HFF-Myc (cell line): ENCODE data around the gene NOC3L.

Source experiments
- DNase-seq: peaks from one replicate; pipeline ENCODE4 v3.0.0-alpha.2; 2011; ENCODE audit warnings: low read depth; ENCODE audit errors: extremely low read depth
- H3K4me3 ChIP-seq: replicated peaks from 2 replicates; pipeline ENCODE4 v1.5.1; 2011; ENCODE audit warnings: low read depth, mild to moderate bottlenecking, control low read depth, low read length
- TF ChIP-seq, protein P1 (sequence below): IDR thresholded peaks from 2 replicates; pipeline ENCODE4 v1.5.1; 2012; ENCODE audit warnings: mild to moderate bottlenecking, low read depth, low read length, control low read depth; ENCODE audit errors: missing control alignments

Gene NOC3L

DNA sequence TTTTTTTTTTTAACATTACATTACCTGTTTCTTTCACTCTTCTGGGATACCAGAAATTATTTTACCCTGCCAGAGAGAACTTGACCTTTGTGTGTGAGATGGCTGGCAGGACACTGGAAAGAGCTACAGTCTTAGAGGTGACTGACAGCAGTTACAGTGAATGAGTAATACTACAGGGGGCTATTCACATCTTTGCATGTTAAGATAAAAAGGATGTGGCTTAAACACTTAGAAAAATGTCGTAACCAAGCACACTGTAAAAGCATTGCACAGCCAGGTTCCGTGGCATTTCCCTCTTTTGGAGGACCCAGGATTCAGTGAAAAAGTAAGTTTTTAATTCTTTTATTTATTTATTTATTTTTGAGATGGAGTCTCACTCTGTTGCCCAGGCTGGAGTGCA lies 20.8 kb upstream of the NOC3L start:
- no peak for DNase-seq
- no peak overlapping the region for H3K4me3 ChIP-seq
- TF ChIP-seq, protein P1, sequence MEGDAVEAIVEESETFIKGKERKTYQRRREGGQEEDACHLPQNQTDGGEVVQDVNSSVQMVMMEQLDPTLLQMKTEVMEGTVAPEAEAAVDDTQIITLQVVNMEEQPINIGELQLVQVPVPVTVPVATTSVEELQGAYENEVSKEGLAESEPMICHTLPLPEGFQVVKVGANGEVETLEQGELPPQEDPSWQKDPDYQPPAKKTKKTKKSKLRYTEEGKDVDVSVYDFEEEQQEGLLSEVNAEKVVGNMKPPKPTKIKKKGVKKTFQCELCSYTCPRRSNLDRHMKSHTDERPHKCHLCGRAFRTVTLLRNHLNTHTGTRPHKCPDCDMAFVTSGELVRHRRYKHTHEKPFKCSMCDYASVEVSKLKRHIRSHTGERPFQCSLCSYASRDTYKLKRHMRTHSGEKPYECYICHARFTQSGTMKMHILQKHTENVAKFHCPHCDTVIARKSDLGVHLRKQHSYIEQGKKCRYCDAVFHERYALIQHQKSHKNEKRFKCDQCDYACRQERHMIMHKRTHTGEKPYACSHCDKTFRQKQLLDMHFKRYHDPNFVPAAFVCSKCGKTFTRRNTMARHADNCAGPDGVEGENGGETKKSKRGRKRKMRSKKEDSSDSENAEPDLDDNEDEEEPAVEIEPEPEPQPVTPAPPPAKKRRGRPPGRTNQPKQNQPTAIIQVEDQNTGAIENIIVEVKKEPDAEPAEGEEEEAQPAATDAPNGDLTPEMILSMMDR = no peak

DNA sequence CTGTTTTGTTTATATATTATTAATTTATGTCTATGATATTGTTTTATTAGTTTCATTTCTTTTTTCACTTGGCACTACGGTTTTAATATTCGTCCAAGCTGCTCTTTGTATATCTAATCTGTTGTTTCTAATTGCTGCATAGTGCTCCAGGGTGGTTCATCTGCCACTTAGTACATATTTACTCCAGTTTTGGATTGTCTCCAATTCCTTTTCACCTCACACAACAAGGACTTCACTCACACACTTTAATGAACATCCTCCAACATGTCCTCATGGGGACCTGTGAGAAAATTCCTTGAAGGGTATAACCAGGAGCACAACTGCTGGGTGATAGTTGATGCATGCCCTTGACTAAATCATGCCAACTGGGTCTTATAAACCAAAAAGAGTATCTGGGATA lies 14.1 kb upstream of the NOC3L start:
- H3K4me3 ChIP-seq = no peak overlapping the region
- TF ChIP-seq, protein P1 = no peak
- DNase-seq = no peak

DNA sequence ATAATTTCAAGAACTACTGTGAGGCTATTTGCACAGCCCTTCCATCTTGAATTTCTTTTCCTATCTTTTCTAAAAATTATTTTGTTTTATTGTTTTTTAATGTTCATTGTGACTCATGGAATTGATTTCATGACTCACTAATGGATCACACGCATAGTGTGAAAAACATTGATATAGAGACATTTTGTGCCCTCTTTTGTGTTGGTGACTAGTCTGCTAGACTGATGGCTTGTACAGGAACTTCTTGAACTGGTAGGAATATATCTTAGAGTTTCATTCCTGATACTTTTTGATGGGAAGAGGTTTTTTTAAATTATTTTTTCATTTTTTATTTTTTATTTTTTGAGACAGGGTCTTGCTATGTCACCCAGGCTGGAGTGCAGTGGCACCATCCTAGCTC lies 12.6 kb upstream of the NOC3L start:
- TF ChIP-seq, protein P1 = no peak
- H3K4me3 ChIP-seq = no peak overlapping the region
- DNase-seq = no peak

DNA sequence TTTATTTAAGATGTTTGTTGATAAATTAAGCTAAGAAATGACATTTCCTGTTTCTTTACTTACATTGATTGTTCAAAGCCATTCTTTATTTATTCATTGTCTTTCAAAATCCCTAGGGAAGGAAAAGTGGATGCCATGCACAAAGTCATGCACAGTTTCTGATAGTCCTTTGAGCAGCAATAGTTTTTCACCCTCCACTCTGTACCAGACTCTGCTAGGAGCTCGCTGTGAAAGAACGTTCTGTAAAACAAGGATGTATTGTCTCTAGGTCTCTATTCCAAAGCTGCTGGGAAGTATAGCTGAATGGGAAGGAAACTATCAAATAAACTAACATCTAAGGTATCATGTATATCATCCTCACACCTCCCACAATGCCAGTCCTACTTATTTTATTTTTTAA lies 7.8 kb upstream of the NOC3L start:
- no peak overlapping the region for H3K4me3 ChIP-seq
- DNase-seq = no peak
- TF ChIP-seq, protein P1 = no peak

DNA sequence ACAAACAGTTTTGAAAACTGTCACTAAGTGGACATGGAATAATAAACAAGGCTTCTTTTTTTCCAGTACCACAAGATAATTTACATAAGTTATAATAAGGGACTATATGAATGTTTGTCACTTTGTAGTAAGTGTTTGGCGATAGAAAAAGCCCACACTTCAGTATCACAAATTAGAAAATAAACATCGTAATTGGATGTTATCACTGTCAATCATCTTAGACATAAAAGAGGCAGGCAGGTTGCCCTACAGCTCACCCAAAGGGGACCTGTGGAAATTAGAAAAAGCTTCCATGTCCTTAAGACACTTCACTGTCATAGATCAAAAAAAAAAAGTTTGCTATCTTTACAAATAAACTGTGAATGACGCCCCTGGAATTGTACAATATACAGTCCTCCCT lies 3.6 kb upstream of the NOC3L start:
- H3K4me3 ChIP-seq = no peak overlapping the region
- DNase-seq = no peak
- TF ChIP-seq, protein P1 = no peak

DNA sequence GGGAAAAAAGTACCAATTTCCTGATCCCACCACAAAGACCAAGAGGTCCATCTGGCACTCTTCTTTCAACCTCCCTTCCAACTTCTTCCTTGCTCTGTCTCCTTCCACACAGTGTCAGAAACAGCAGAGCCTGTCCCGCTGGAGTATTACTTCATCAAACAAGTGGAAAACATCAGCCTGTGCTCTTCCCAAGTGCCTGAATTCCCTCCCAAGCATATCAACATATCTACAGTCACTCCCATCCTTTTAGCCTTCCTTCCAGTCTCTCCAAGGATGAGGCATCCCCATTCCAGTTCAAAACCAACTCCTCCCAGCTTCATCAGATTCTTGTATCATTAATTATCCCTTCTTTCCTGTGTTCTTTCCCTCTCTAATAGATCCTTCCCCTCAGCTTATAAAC lies 1.7 kb upstream of the NOC3L start:
- TF ChIP-seq, protein P1 = no peak
- no peak for DNase-seq
- H3K4me3 ChIP-seq = no peak overlapping the region

DNA sequence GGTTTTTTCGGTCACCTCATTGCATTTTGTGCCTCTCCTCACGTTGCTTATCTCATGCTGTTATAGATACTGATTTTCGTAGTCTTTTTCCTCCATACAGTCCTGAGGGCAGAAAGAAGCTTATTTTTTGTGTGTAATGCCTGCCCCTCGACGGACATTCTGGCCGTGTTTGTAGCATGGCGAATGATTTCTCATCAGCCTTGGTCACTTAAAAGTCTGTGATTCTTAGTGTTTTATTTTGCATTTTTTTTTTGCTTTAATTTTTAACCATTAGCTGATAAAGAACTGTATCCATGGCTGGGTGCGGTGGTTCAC lies 469 bp upstream of the NOC3L start:
- TF ChIP-seq, protein P1 = no peak
- H3K4me3 ChIP-seq = peak overlapping the region; percentile 77
- DNase-seq = no peak
